AG09309 (cell line): ENCODE results near the gene INO80C.

Source experiments
- DNase-seq: peaks from one replicate; pipeline ENCODE4 v3.0.0-alpha.2; 2010; ENCODE audit warnings: low read depth
- H3K4me3 ChIP-seq: 2 replicates; pipeline ENCODE4 v1.5.1; 2011; ENCODE audit warnings: mild to moderate bottlenecking, low read depth, low read length, moderate library complexity; ENCODE audit not compliant: control insufficient read depth
- TF ChIP-seq, protein P1 (sequence below): IDR thresholded peaks from 2 replicates; pipeline ENCODE4 v1.5.1; 2011; ENCODE audit warnings: mild to moderate bottlenecking, low read depth, low read length, inconsistent platforms; ENCODE audit not compliant: insufficient read depth, control insufficient read depth; ENCODE audit errors: missing control alignments

The INO80C gene

DNA sequence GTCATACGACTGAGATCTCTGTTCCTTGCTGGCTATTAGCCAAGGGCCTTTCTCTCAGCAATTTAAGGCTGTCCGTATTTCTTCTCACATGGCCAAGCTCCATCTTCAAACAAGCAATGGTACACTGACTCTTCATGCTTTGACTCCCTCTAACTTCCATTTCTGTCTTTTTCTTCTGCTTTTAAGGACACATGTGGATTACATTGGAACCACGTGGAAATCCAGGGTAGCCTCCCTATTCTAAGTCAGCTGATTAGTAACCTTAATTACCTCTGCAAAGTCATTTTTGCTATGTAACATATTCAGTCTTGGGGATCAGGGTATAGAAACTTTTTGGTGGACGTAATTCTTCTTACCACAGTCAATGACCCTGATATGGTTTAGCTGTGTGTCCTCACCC, 79.2 kb downstream of the INO80C start:
- no peak for DNase-seq
- TF ChIP-seq, protein P1, sequence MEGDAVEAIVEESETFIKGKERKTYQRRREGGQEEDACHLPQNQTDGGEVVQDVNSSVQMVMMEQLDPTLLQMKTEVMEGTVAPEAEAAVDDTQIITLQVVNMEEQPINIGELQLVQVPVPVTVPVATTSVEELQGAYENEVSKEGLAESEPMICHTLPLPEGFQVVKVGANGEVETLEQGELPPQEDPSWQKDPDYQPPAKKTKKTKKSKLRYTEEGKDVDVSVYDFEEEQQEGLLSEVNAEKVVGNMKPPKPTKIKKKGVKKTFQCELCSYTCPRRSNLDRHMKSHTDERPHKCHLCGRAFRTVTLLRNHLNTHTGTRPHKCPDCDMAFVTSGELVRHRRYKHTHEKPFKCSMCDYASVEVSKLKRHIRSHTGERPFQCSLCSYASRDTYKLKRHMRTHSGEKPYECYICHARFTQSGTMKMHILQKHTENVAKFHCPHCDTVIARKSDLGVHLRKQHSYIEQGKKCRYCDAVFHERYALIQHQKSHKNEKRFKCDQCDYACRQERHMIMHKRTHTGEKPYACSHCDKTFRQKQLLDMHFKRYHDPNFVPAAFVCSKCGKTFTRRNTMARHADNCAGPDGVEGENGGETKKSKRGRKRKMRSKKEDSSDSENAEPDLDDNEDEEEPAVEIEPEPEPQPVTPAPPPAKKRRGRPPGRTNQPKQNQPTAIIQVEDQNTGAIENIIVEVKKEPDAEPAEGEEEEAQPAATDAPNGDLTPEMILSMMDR: no peak
- H3K4me3 ChIP-seq: no peak overlapping the region
